HUES6 (cell line): Measurements from ENCODE around the gene PTPN6.

Source experiments
- H3K27ac ChIP-seq: 2 replicates; pipeline ENCODE4 v1.7.0; 2013; ENCODE audit warnings: low read depth, mild to moderate bottlenecking, low read length, inconsistent platforms
- H3K27me3 ChIP-seq: 2 replicates; pipeline ENCODE4 v1.6.1; 2013; ENCODE audit warnings: low read length; ENCODE audit not compliant: control insufficient read depth, insufficient read depth
- H3K36me3 ChIP-seq: 2 replicates; pipeline ENCODE4 v1.6.1; 2013; ENCODE audit warnings: low read length; ENCODE audit not compliant: control insufficient read depth, insufficient read depth
- H3K4me1 ChIP-seq: 2 replicates; pipeline ENCODE4 v1.6.1; 2013; ENCODE audit warnings: low read length; ENCODE audit not compliant: control insufficient read depth, insufficient read depth
- H3K4me3 ChIP-seq: 2 replicates; pipeline ENCODE4 v1.5.1; 2013; ENCODE audit warnings: low read depth, low read length
- H3K9ac ChIP-seq: one replicate; pipeline ENCODE4 v1.6.1; 2013; ENCODE audit warnings: mild to moderate bottlenecking, low read length
- H3K9me3 ChIP-seq: 2 replicates; pipeline ENCODE4 v1.6.1; 2013; ENCODE audit warnings: low read depth, low read length; ENCODE audit not compliant: control insufficient read depth, insufficient read depth

Gene PTPN6

GRCh38 chr12:7004840-7005239 lies 53.7 kb downstream of the PTPN6 start:
- no peaks in the 10 kb centered on the region for H3K27me3 ChIP-seq
- H3K4me3 ChIP-seq: no peak overlapping the region
- no peaks in the 10 kb centered on the region for H3K9me3 ChIP-seq

GRCh38 chr12:7005311-7005710 lies 54.2 kb downstream of the PTPN6 start:
- Histone ChIP-seq H3K9ac (no peak overlapping the region), H3K27ac (no peak overlapping the region), H3K36me3 (peaks cover 5% of the 10 kb centered on the region; the same call in 1 of the 2 replicates)

More at GRCh38 chr12:7004840-7005239, 53.7 kb downstream of the PTPN6 start:
- Histone ChIP-seq H3K9ac (no peak overlapping the region), H3K36me3 (peaks cover 5% of the 10 kb centered on the region; the same call in 1 of the 2 replicates), H3K4me1 (no peaks in the 10 kb centered on the region), H3K27ac (no peak overlapping the region)

GRCh38 chr12:7006639-7007038 lies 55.5 kb downstream of the PTPN6 start:
- peaks cover 3% of the 10 kb centered on the region; the same call in 1 of the 2 replicates for H3K36me3 ChIP-seq

More at GRCh38 chr12:7005311-7005710, 54.2 kb downstream of the PTPN6 start:
- Histone ChIP-seq H3K27me3 (no peaks in the 10 kb centered on the region), H3K4me3 (no peak overlapping the region), H3K4me1 (no peaks in the 10 kb centered on the region), H3K9me3 (no peaks in the 10 kb centered on the region)

GRCh38 chr12:7008864-7009263 lies 57.7 kb downstream of the PTPN6 start:
- H3K36me3 ChIP-seq: peaks cover 8% of the 10 kb centered on the region; the same call in 1 of the 2 replicates
- no peaks in the 10 kb centered on the region for H3K27me3 ChIP-seq
- H3K27ac ChIP-seq: no peak overlapping the region
- H3K9ac ChIP-seq: no peak overlapping the region
- H3K4me3 ChIP-seq: no peak overlapping the region
- H3K9me3 ChIP-seq: no peaks in the 10 kb centered on the region
- no peaks in the 10 kb centered on the region for H3K4me1 ChIP-seq

More at GRCh38 chr12:7006639-7007038, 55.5 kb downstream of the PTPN6 start:
- H3K27ac ChIP-seq: no peak overlapping the region
- H3K27me3 ChIP-seq: no peaks in the 10 kb centered on the region
- no peaks in the 10 kb centered on the region for H3K9me3 ChIP-seq
- H3K4me1 ChIP-seq: no peaks in the 10 kb centered on the region
- no peak overlapping the region for H3K9ac ChIP-seq
- H3K4me3 ChIP-seq: no peak overlapping the region

- Histone ChIP-seq H3K36me3 (peaks cover 8% of the 10 kb centered on the region; the same call in 1 of the 2 replicates), H3K4me3 (no peak overlapping the region), H3K4me1 (no peaks in the 10 kb centered on the region), H3K9ac (no peak overlapping the region), H3K27ac (no peak overlapping the region), H3K9me3 (no peaks in the 10 kb centered on the region), H3K27me3 (no peaks in the 10 kb centered on the region)
Observed at GRCh38 chr12:7009512-7009911, 58.4 kb downstream of the PTPN6 start.
